Measurements from ENCODE around the gene PKD1L1. TPM values are rescaled to one million over a fixed set of nuclear protein-coding genes. Genes with fewer than 3 reads are reported as not detected.

Gene PKD1L1
- polyA plus RNA-seq, 2 of the 4 experiments (the other 2 are of a cell fraction): 0.21 TPM

GRCh38 chr7:47967708-47968107 is 19.4 kb upstream of the PKD1L1 start:
- ATAC-seq (no peak), DNase-seq (ENCODE audit: low read depth in 1 of 2, low spot score in 1 of 2) (no peak), FAIRE-seq (no peak)
- 89% methylated on average over 2 of the region's 2 CpGs for WGBS (ENCODE audit: missing lambda C conversion rate)
- Histone ChIP-seq H3K9me3 (no peaks in the 10 kb centered on the region), H3K27ac (no peak overlapping the region), H3K4me1 (no peaks in the 10 kb centered on the region), H3K4me3 (no peak overlapping the region), H3K4me2 (no peak overlapping the region)
- no peak for TF ChIP-seq CBX8 (IDR thresholded peaks at IDR 0.05)
- TF ChIP-seq ELK1 (IDR thresholded peaks at IDR 0.05; ENCODE audit: low read depth, low read length): no peak
- TF ChIP-seq KDM1A (IDR thresholded peaks at IDR 0.05; ENCODE audit: low read depth): no peak
- TF ChIP-seq MAZ (IDR thresholded peaks at IDR 0.05; ENCODE audit: borderline replicate concordance, low read depth, low read length): no peak
- no peak for TF ChIP-seq RARB (CRISPR knock-in tag; IDR thresholded peaks at IDR 0.05)
- no peak for TF ChIP-seq ZC3H11A (IDR thresholded peaks at IDR 0.05)
- TF ChIP-seq PHF8 (IDR thresholded peaks at IDR 0.05; ENCODE audit: borderline replicate concordance, low read depth): no peak
- no peak for TF ChIP-seq CHD4 (IDR thresholded peaks at IDR 0.05; ENCODE audit: borderline replicate concordance)
- TF ChIP-seq USF2 (IDR thresholded peaks at IDR 0.05): no peak
- no peak for TF ChIP-seq HOXB13 (CRISPR knock-in tag; IDR thresholded peaks at IDR 0.05; ENCODE audit: low read depth)
- TF ChIP-seq POLR2A (IDR thresholded peaks at IDR 0.05; ENCODE audit: low read length): no peak
- no peak for TF ChIP-seq SMC3 (IDR thresholded peaks at IDR 0.05)
- TF ChIP-seq ESRRA (IDR thresholded peaks at IDR 0.05; ENCODE audit: borderline replicate concordance, low read length): no peak
- CTCF ChIA-PET: interaction anchor here (0.6 to 6.8 kb wide), 8 partner anchors 20 to 714 kb away, joined by 3 to 42 read pairs (median 8); partner anchors contain the start of gene PKD1L1
- POLR2A ChIA-PET: no interaction called here

- Histone ChIP-seq H3K4me2 (no peak overlapping the region), H3K27ac (no peak overlapping the region), H3K4me3 (no peak overlapping the region), H3K4me1 (no peaks in the 10 kb centered on the region), H3K9me3 (no peaks in the 10 kb centered on the region)
- WGBS (ENCODE audit: missing lambda C conversion rate): 94% methylated on average over 5 of the region's 5 CpGs
- CTCF ChIA-PET: interaction anchor here (0.6 to 6.8 kb wide), 7 partner anchors 19 to 713 kb away, joined by 3 to 42 read pairs (median 7); partner anchors contain the start of gene PKD1L1
- FAIRE-seq (no peak), ATAC-seq (no peak), DNase-seq (ENCODE audit: low read depth in 1 of 2, low spot score in 1 of 2) (no peak)
- TF ChIP-seq ZC3H11A (IDR thresholded peaks at IDR 0.05) (no peak), SREBF2 (IDR thresholded peaks at IDR 0.05) (no peak), TP53 (CRISPR knock-in tag; IDR thresholded peaks at IDR 0.05) (no peak), FOSL2 (IDR thresholded peaks at IDR 0.05) (no peak), FOSL2 (CRISPR knock-in tag; IDR thresholded peaks at IDR 0.05) (no peak), ZSCAN20 (CRISPR knock-in tag; IDR thresholded peaks at IDR 0.05) (no peak), GATA3 (IDR thresholded peaks at IDR 0.05; ENCODE audit: borderline replicate concordance) (no peak), CBX2 (IDR thresholded peaks at IDR 0.05; ENCODE audit: borderline replicate concordance, low read depth) (no peak), REST (IDR thresholded peaks at IDR 0.05) (no peak), KDM1A (IDR thresholded peaks at IDR 0.05; ENCODE audit: low read depth) (no peak), HDAC2 (IDR thresholded peaks at IDR 0.05) (no peak), HEYL (CRISPR knock-in tag; IDR thresholded peaks at IDR 0.05) (no peak)
- POLR2A ChIA-PET: no interaction called here
Observed at GRCh38 chr7:47967123-47967522, 18.9 kb upstream of the PKD1L1 start.
